ENCODE results near the gene FTH1. TPM values are rescaled to one million over a fixed set of nuclear protein-coding genes. Genes with fewer than 3 reads are reported as not detected.
A peak's percentile ranks its signal among the peaks of the same experiment; 100 is the strongest.

FTH1 gene
- total RNA-seq, 1 donor = 708 TPM

- no peak for TF ChIP-seq CTCF (IDR thresholded peaks at IDR 0.05; ENCODE audit: insufficient read depth, low read depth, low read length)
Measured at GRCh38 chr11:61926235-61926634, 41.2 kb downstream of the FTH1 start.

GRCh38 chr11:61925736-61926135 lies 41.7 kb downstream of the FTH1 start:
- H3K4me3 ChIP-seq (ENCODE audit: low read depth, low read length) = no peak overlapping the region
- no peak for TF ChIP-seq CTCF (IDR thresholded peaks at IDR 0.05; ENCODE audit: insufficient read depth, low read depth, low read length)
- DNase-seq (ENCODE audit: low read depth) = no peak

More at GRCh38 chr11:61926235-61926634, 41.2 kb downstream of the FTH1 start:
- no peak overlapping the region for H3K4me3 ChIP-seq (ENCODE audit: low read depth, low read length)
- DNase-seq (ENCODE audit: low read depth) = no peak

- DNase-seq (ENCODE audit: low read depth) = no peak
- no peak overlapping the region for H3K4me3 ChIP-seq (ENCODE audit: low read depth, low read length)
- no peak for TF ChIP-seq CTCF (IDR thresholded peaks at IDR 0.05; ENCODE audit: insufficient read depth, low read depth, low read length)
Measured at GRCh38 chr11:61924064-61924455, 43.4 kb downstream of the FTH1 start.

- TF ChIP-seq CTCF (IDR thresholded peaks at IDR 0.05; ENCODE audit: insufficient read depth, low read depth, low read length) = no peak
- no peak overlapping the region for H3K4me3 ChIP-seq (ENCODE audit: low read depth, low read length)
- peak; percentile 90 for DNase-seq (ENCODE audit: low read depth)
Measured at GRCh38 chr11:61923166-61924063, 44.0 kb downstream of the FTH1 start.

GRCh38 chr11:61922539-61922938 lies 44.9 kb downstream of the FTH1 start:
- peak; percentile 87 for DNase-seq (ENCODE audit: low read depth)
- no peak overlapping the region for H3K4me3 ChIP-seq (ENCODE audit: low read depth, low read length)
- TF ChIP-seq CTCF (IDR thresholded peaks at IDR 0.05; ENCODE audit: insufficient read depth, low read depth, low read length) = no peak

- DNase-seq (ENCODE audit: low read depth) = no peak
- no peak overlapping the region for H3K4me3 ChIP-seq (ENCODE audit: low read depth, low read length)
- no peak for TF ChIP-seq CTCF (IDR thresholded peaks at IDR 0.05; ENCODE audit: insufficient read depth, low read depth, low read length)
Measured at GRCh38 chr11:61921446-61921845, 46.0 kb downstream of the FTH1 start.

All from fibroblast of villous mesenchyme (primary cell).